GM10266 (cell line): Measurements from ENCODE around the gene DUSP6.

Experiments
- DNase-seq: peaks from one replicate; pipeline ENCODE4 v3.0.0; 2012; ENCODE audit errors: extremely low spot score
- TF ChIP-seq, protein P1 (sequence below): IDR thresholded peaks from 2 replicates; pipeline ENCODE4 v1.5.1; 2012; ENCODE audit warnings: mild to moderate bottlenecking, low read depth; ENCODE audit not compliant: control insufficient read depth, insufficient read depth; ENCODE audit errors: missing control alignments

The DUSP6 gene

GRCh38 chr12:89354612-89355067, 2.3 kb upstream of the DUSP6 start:
- DNase-seq, result no peak
- TF ChIP-seq, protein P1, sequence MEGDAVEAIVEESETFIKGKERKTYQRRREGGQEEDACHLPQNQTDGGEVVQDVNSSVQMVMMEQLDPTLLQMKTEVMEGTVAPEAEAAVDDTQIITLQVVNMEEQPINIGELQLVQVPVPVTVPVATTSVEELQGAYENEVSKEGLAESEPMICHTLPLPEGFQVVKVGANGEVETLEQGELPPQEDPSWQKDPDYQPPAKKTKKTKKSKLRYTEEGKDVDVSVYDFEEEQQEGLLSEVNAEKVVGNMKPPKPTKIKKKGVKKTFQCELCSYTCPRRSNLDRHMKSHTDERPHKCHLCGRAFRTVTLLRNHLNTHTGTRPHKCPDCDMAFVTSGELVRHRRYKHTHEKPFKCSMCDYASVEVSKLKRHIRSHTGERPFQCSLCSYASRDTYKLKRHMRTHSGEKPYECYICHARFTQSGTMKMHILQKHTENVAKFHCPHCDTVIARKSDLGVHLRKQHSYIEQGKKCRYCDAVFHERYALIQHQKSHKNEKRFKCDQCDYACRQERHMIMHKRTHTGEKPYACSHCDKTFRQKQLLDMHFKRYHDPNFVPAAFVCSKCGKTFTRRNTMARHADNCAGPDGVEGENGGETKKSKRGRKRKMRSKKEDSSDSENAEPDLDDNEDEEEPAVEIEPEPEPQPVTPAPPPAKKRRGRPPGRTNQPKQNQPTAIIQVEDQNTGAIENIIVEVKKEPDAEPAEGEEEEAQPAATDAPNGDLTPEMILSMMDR, result no peak

GRCh38 chr12:89353823-89354611, 1.7 kb upstream of the DUSP6 start:
- TF ChIP-seq, protein P1, result no peak
- DNase-seq, result peak; percentile 65

- DNase-seq, result peak; percentile 49
- TF ChIP-seq, protein P1, result no peak
Measured at GRCh38 chr12:89353188-89353822, 1.0 kb upstream of the DUSP6 start.

GRCh38 chr12:89352242-89352491, 134 bp downstream of the DUSP6 start:
- no peak for DNase-seq
- TF ChIP-seq, protein P1, result no peak

DNA sequence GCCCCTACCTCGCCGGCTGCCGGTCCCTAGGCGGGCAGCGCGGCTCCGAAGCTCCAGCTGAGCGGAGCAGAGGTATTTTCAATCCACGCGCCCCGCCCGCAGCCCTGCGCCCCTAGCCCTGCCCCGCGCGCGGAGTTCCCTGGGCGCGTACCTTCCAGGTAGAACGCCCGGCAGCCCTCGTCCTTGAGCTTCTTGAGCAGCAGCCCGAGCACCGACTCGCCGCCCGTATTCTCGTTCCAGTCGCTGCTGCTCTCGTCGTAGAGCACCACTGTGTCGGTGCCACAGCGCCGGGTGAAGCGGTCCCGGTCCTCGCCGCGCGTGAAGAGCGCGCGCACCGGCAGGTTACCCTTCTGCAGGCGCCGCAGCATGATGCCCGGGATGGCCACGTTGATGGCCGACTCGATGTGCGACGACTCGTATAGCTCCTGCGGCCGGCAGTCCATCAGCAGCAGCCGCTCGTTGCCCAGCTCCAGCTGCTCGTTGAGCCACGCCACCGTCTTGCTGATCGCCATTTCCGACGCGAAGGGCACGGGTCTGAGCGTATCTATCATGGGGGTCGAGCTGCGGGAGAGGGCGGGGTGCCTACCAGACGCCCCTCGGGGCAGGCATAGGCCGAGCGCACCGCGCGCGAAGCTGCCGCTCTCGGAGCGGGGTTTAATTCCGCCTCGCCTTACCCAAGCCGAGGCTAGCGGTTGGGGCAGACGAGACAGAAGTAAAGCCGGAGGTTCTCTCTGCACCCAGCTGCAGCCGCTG, 636 bp downstream of the DUSP6 start:
- TF ChIP-seq, protein P1, result no peak
- peak; percentile 43 for DNase-seq

- TF ChIP-seq, protein P1, result no peak
- no peak for DNase-seq
Measured at GRCh38 chr12:89350630-89351488, 1.4 kb downstream of the DUSP6 start.
